ENCODE results near the gene RSU1. TPM values are rescaled to one million over a fixed set of nuclear protein-coding genes. Genes with fewer than 3 reads are reported as not detected.

The RSU1 gene
- total and polyA plus RNA-seq, 10 donors: 20.5 to 81.7 (median 63.4) TPM

GRCh38 chr10:16770141-16770540, 47.1 kb downstream of the RSU1 start:
- 82 to 97% (median 94%) methylated on average over 8 of the region's 8 CpGs for WGBS, 5 donors
- intact Hi-C loops (cut with DNase I; ENCODE audit: low total_unique reads): loop anchor here (10.0 kb wide), 1 partner anchor 865 kb away; no protein-coding TSS in a partner anchor
- TF ChIP-seq POLR2A (IDR thresholded peaks at IDR 0.05) (no peak), POLR2AphosphoS5 (IDR thresholded peaks at IDR 0.05) (no peak), CTCF (IDR thresholded peaks at IDR 0.05 in 8 of 11, conservative IDR thresholded peaks at IDR 0.05 in 3 of 11) (no peak)
- Histone ChIP-seq H3K36me3 (peaks cover 0 to 10% (median 0%) of the 10 kb centered on the region in 6 donors), H3K27ac (no peak overlapping the region), H3K9me3 (no peaks in the 10 kb centered on the region), H3K4me1 (peaks cover 0 to 21% (median 2%) of the 10 kb centered on the region in 6 donors), H3K27me3 (replicated peaks in 1 of 7) (no peaks in the 10 kb centered on the region), H3K4me3 (no peak overlapping the region)
- no peak for DNase-seq

GRCh38 chr10:16769331-16769730, 47.9 kb downstream of the RSU1 start:
- WGBS, 5 donors: 90 to 95% (median 93%) methylated on average over 7 of the region's 7 CpGs
- H3K27ac ChIP-seq: no peak overlapping the region
- H3K4me1 ChIP-seq: peaks cover 0 to 21% (median 2%) of the 10 kb centered on the region in 6 donors
- no peak overlapping the region for H3K4me3 ChIP-seq
- intact Hi-C loops (cut with DNase I; ENCODE audit: low total_unique reads): no loop called here
- no peaks in the 10 kb centered on the region for H3K27me3 ChIP-seq (replicated peaks in 1 of 7)
- no peak for TF ChIP-seq CTCF (IDR thresholded peaks at IDR 0.05 in 8 of 11, conservative IDR thresholded peaks at IDR 0.05 in 3 of 11)
- no peak for TF ChIP-seq POLR2A (IDR thresholded peaks at IDR 0.05)
- TF ChIP-seq POLR2AphosphoS5 (IDR thresholded peaks at IDR 0.05): no peak
- no peak for DNase-seq
- H3K9me3 ChIP-seq: no peaks in the 10 kb centered on the region
- peaks cover 0 to 15% (median under 1%) of the 10 kb centered on the region in 6 donors for H3K36me3 ChIP-seq

GRCh38 chr10:16768702-16769101, 48.5 kb downstream of the RSU1 start:
- H3K4me1 ChIP-seq: peaks cover 0 to 21% (median 2%) of the 10 kb centered on the region in 6 donors
- WGBS, 5 donors: 94 to 99% (median 98%) methylated on average over 5 of the region's 5 CpGs
- no peak overlapping the region for H3K4me3 ChIP-seq
- peaks cover 0 to 18% (median 4%) of the 10 kb centered on the region in 6 donors for H3K36me3 ChIP-seq
- H3K9me3 ChIP-seq: no peaks in the 10 kb centered on the region
- DNase-seq: no peak
- H3K27ac ChIP-seq: no peak overlapping the region
- intact Hi-C loops (cut with DNase I; ENCODE audit: low total_unique reads): no loop called here
- no peaks in the 10 kb centered on the region for H3K27me3 ChIP-seq (replicated peaks in 1 of 7)
- no peak for TF ChIP-seq POLR2A (IDR thresholded peaks at IDR 0.05)
- TF ChIP-seq POLR2AphosphoS5 (IDR thresholded peaks at IDR 0.05): no peak
- TF ChIP-seq CTCF (IDR thresholded peaks at IDR 0.05 in 8 of 11, conservative IDR thresholded peaks at IDR 0.05 in 3 of 11): no peak

GRCh38 chr10:16765509-16766375, 51.5 kb downstream of the RSU1 start:
- Histone ChIP-seq H3K36me3 (peaks cover 0 to 41% (median 9%) of the 10 kb centered on the region in 6 donors), H3K4me3 (no peak overlapping the region), H3K27me3 (replicated peaks in 1 of 7) (no peaks in the 10 kb centered on the region), H3K9me3 (no peaks in the 10 kb centered on the region), H3K4me1 (peaks cover 0 to 8% (median 2%) of the 10 kb centered on the region in 6 donors), H3K27ac (no peak overlapping the region)
- no peak for DNase-seq
- no peak for TF ChIP-seq POLR2A (IDR thresholded peaks at IDR 0.05)
- no peak for TF ChIP-seq CTCF (IDR thresholded peaks at IDR 0.05 in 8 of 11, conservative IDR thresholded peaks at IDR 0.05 in 3 of 11)
- TF ChIP-seq POLR2AphosphoS5 (IDR thresholded peaks at IDR 0.05): no peak
- intact Hi-C loops (cut with DNase I; ENCODE audit: low total_unique reads): no loop called here
- 67 to 81% (median 75%) methylated on average over 12 of the region's 12 CpGs for WGBS, 5 donors

Data from spleen (tissue), 11 donors.